Activated CD8-positive, alpha-beta T cell treated with anti-CD3 and anti-CD28 coated beads, Interleukin-2, amount 10 ng/mL, durations not matched to agents 7 days and 5 days (primary cell): ENCODE measurements around the gene ABCB8. TPM values are rescaled to one million over a fixed set of nuclear protein-coding genes. Genes with fewer than 3 reads are reported as not detected.

Experiments used
- ATAC-seq: fragments of 150-1000 bp; cut with Tn5 transposase; one replicate; pipeline ENCODE4 v1.10.0; 2021; ENCODE audit warnings: moderate library complexity
- CTCF ChIA-PET: fragments of 350-600 bp; sonication (Branson Sonifier 250); formaldehyde crosslinking; loops from one replicate; lab custom pipeline; 2021; ENCODE audit warnings: antibody characterized with exemption; lab: Charles Lee
- POLR2A ChIA-PET: fragments of 350-600 bp; sonication (Branson Sonifier 250); formaldehyde crosslinking; loops from one replicate; lab custom pipeline; 2021; ENCODE audit warnings: antibody characterized with exemption; lab: Charles Lee
- DNase-seq: peaks from one replicate; pipeline ENCODE4 v3.0.0-alpha.2; 2020
- H3K27ac Mint-ChIP-seq: one replicate; pipeline ENCODE4 v1.8.0; 2021; ENCODE audit warnings: mild to moderate bottlenecking, mixed read lengths
- H3K27me3 Mint-ChIP-seq: one replicate; pipeline ENCODE4 v1.8.0; 2021; ENCODE audit warnings: low read depth, mixed read lengths
- H3K36me3 Mint-ChIP-seq: one replicate; pipeline ENCODE4 v1.8.0; 2021; ENCODE audit warnings: low read depth, mixed read lengths
- H3K4me1 Mint-ChIP-seq: one replicate; pipeline ENCODE4 v1.8.0; 2021; ENCODE audit warnings: low read depth, mixed read lengths
- H3K4me3 Mint-ChIP-seq: one replicate; pipeline ENCODE4 v1.8.0; 2021; ENCODE audit warnings: mild to moderate bottlenecking, mixed read lengths
- H3K9me3 Mint-ChIP-seq: one replicate; pipeline ENCODE4 v1.8.0; 2022; ENCODE audit warnings: mixed read lengths; ENCODE audit not compliant: insufficient read depth
- total RNA-seq, 2 experiments: library from RNA; stranded (reverse); gene quantifications; one replicate each; pipeline ENCODE4 v1.2.3, GENCODE V29; 2021

ABCB8 gene
- total RNA-seq, 2 experiments from 2014 or later = 48.0 to 49.5 TPM

DNA sequence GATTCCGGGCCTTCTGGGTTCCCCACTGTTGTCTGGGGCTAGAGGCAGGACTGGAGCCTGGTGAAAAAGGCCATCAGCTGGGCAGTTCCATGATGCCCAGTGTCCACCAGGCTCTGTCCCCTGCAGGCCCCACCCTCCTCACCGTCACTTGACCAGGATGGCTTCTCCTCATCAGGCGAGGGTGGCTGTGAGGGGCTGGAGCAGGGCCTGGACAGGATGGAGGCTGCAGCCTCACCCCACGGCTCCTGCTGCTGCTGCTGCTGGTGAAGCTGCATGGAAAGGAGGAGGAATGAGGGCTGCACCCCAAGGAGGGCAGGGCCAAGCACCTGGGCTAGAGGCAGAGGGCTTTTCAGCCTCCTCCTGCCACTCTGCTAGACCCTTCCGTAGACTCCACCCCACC, 12.3 kb upstream of the ABCB8 start:
- H3K4me3 Mint-ChIP-seq = no peak overlapping the region
- CTCF ChIA-PET = interaction anchor here (1.1 kb wide), 1 partner anchor 118 kb away, joined by 4 read pairs; no protein-coding TSS in a partner anchor
- H3K27me3 Mint-ChIP-seq = peaks cover 23% of the 10 kb centered on the region
- H3K9me3 Mint-ChIP-seq = no peaks in the 10 kb centered on the region
- H3K4me1 Mint-ChIP-seq = peaks cover 77% of the 10 kb centered on the region
- DNase-seq = no peak
- POLR2A ChIA-PET = no interaction called here
- H3K36me3 Mint-ChIP-seq = peaks cover 14% of the 10 kb centered on the region
- no peak overlapping the region for H3K27ac Mint-ChIP-seq
- no peak for ATAC-seq

DNA sequence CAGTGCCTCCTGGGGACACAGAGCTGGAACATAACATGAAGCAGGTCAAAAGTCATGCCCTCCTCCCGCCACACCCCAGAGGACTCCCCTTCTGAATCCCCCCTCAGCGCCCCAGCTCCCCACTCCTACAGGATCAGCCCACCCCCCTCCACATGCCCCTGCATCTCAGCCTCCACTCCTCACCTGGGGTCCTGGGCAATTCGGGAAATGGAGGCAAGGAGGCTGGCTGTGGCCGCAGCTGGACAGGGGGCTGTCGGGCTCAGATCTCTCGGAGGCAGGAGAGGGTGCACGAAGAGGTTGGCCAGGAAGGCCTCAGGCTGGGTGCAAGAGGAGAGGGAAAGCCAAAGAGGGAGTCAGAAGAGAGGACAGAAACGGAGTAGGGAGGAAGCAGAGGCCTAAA, 11.7 kb upstream of the ABCB8 start:
- Mint-ChIP-seq H3K27ac (no peak overlapping the region), H3K9me3 (no peaks in the 10 kb centered on the region), H3K27me3 (peaks cover 28% of the 10 kb centered on the region), H3K36me3 (peaks cover 14% of the 10 kb centered on the region), H3K4me1 (peaks cover 74% of the 10 kb centered on the region), H3K4me3 (no peak overlapping the region)
- no peak for ATAC-seq
- POLR2A ChIA-PET = no interaction called here
- DNase-seq = no peak
- CTCF ChIA-PET = interaction anchor here (1.1 to 3.9 kb wide), 5 partner anchors 8 to 118 kb away, joined by 4 to 50 read pairs (median 5); partner anchors contain the start of gene ABCB8

DNA sequence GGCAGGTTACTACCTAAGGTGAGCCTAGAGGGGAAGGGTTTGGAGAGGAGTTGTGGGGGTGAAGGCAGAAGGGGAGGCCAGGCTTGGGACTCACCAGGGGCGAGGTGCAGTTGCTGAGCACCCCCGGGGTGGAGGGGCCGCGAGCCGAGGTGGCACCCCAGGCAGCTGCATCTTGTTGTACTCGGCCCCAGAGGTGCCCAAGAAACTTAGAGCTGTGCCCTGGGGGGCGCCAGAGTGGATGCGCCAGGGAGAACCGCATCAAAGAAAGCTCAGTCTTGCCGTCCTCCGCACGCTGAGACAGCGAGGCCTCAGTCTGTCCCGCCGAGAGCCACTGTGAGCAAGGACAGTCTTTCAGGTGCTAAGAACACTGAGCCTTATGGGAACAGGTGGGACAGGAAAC, 11.3 kb upstream of the ABCB8 start:
- DNase-seq = no peak
- H3K36me3 Mint-ChIP-seq = peaks cover 14% of the 10 kb centered on the region
- H3K27ac Mint-ChIP-seq = peak overlapping the region; percentile 65
- H3K4me1 Mint-ChIP-seq = peaks cover 70% of the 10 kb centered on the region
- no peaks in the 10 kb centered on the region for H3K9me3 Mint-ChIP-seq
- POLR2A ChIA-PET = interaction anchor here (1.2 kb wide), 1 partner anchor 9 kb away, joined by 3 read pairs; no protein-coding TSS in a partner anchor
- H3K27me3 Mint-ChIP-seq = peaks cover 28% of the 10 kb centered on the region
- peak overlapping the region; percentile 69 for H3K4me3 Mint-ChIP-seq
- CTCF ChIA-PET = interaction anchor here (1.1 to 3.9 kb wide), 8 partner anchors 8 to 210 kb away, joined by 3 to 50 read pairs (median 6); partner anchors contain the start of genes ABCB8, ABCF2 and SLC4A2
- ATAC-seq = no peak

DNA sequence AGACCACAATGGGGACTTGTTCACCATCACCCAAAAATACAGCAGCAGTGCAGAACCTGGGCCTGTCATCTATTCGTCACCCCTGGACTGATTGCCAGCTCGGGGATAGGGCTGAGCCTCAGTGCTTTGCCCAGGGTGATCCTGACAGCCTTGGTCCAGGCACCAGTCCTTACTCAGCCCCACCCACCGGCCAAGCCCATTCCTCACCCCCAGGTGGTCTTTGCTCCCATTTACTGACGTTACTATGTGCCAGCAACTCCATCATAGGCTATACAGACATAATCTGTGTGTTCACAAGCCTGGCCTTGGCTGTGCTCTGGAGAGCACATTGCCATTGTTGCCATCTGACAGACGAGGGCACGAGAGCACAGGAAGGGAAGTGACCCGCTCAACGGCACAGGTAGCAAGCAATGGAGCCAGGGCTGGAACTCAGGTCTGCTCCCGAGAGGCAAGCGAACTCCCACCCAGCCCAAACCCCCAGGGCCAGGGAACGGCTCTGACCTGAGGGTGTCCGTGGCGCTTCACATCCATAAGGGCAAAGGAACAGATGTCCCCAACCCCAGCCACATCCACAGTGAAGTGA, 10.8 kb upstream of the ABCB8 start:
- Mint-ChIP-seq H3K27me3 (peaks cover 28% of the 10 kb centered on the region), H3K4me1 (peaks cover 65% of the 10 kb centered on the region), H3K9me3 (no peaks in the 10 kb centered on the region), H3K27ac (peak overlapping the region; percentile 65), H3K36me3 (peaks cover 14% of the 10 kb centered on the region), H3K4me3 (peak overlapping the region; percentile 69)
- ChIA-PET CTCF (interaction anchor here (0.8 to 3.9 kb wide), 16 partner anchors 9 to 209 kb away, joined by 3 to 53 read pairs (median 5); partner anchors contain the start of genes ABCB8, ABCF2, FASTK and NOS3), POLR2A (interaction anchor here (1.2 kb wide), 1 partner anchor 9 kb away, joined by 3 read pairs; no protein-coding TSS in a partner anchor)
- no peak for DNase-seq
- ATAC-seq = no peak

DNA sequence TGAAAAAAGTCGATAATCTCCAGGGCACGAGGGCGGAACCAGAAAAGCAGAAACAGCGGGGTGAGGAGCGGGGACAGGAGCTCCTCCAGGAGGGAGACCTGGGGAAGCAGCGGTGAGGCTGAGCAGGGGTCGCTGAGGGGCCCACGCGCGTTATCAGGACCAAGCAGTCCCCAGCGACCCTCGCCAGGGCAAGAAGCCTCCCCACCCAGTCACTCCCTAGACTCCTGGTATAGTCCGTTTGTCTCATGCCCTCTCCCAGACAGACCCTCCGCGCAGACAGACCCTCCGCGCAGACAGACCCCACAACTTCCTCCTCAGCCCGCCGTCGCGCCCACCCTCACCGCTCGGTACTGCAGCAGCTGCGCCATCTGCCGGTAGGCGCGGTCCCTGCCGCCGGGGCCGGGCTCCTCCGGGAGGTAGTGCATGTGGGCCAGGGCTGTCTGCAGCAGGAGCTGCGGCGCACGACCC, 10.3 kb upstream of the ABCB8 start:
- peaks cover 28% of the 10 kb centered on the region for H3K27me3 Mint-ChIP-seq
- ChIA-PET POLR2A (interaction anchor here (0.5 to 1.7 kb wide), 3 partner anchors 10 to 454 kb away, joined by 3 to 10 read pairs (median 3); partner anchors contain the start of gene ABCB8), CTCF (interaction anchor here (0.6 to 3.9 kb wide), 32 partner anchors 8 to 226 kb away, joined by 3 to 53 read pairs (median 5); partner anchors contain the start of genes ABCB8, ABCF2, FASTK and NOS3)
- ATAC-seq (peak; percentile 62), DNase-seq (peak; percentile 83)
- H3K27ac Mint-ChIP-seq = peak overlapping the region; percentile 65
- H3K4me1 Mint-ChIP-seq = peaks cover 59% of the 10 kb centered on the region
- peaks cover 14% of the 10 kb centered on the region for H3K36me3 Mint-ChIP-seq
- peak overlapping the region; percentile 69 for H3K4me3 Mint-ChIP-seq
- H3K9me3 Mint-ChIP-seq = no peaks in the 10 kb centered on the region

DNA sequence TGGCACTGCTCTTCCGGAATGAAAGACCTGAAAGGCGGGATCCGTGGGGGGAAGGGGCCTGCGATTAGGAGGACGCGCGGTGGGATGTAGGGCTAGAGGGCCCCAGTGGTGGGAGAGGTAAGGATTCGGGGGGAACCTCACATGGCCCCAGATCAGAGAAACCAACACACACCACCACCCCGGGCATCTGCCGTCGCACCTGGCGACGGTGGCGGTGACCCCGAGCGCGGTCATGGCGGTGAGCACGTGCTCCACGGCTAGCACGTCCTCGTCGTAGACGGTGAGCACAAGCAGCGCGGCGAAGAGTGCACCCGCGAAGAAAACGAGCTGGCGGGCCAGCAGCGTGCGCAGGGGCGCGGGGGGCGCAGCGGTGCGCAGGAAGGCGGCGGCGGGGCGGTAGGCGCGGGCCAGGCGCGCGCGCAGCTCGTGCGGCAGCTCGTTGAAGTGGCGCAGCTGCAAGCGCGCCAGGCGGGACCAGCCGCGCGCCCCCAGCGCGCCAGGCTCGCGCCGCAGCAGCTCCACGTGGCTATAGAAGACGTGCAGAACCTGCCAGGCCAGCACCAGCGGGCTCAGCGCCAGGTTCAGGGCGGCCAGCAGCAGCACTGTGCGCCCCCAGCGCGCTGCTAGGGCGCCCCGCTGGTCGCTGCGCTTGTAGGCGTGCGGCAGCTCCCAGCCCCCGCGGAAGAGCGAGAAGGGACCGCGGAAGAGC, 9.7 kb upstream of the ABCB8 start:
- CTCF ChIA-PET = interaction anchor here (0.6 to 3.9 kb wide), 32 partner anchors 8 to 302 kb away, joined by 3 to 53 read pairs (median 4); partner anchors contain the start of genes ABCB8, ABCF2, FASTK and GIMAP1
- Mint-ChIP-seq H3K36me3 (peaks cover 14% of the 10 kb centered on the region), H3K27ac (peak overlapping the region; percentile 65), H3K4me1 (peaks cover 55% of the 10 kb centered on the region), H3K4me3 (peak overlapping the region; percentile 69), H3K9me3 (no peaks in the 10 kb centered on the region), H3K27me3 (peaks cover 28% of the 10 kb centered on the region)
- DNase-seq (peak; percentile 49), ATAC-seq (peak; percentile 19)
- POLR2A ChIA-PET = interaction anchor here (0.5 to 1.7 kb wide), 4 partner anchors 10 to 454 kb away, joined by 3 to 10 read pairs (median 3); partner anchors contain the start of gene ABCB8

DNA sequence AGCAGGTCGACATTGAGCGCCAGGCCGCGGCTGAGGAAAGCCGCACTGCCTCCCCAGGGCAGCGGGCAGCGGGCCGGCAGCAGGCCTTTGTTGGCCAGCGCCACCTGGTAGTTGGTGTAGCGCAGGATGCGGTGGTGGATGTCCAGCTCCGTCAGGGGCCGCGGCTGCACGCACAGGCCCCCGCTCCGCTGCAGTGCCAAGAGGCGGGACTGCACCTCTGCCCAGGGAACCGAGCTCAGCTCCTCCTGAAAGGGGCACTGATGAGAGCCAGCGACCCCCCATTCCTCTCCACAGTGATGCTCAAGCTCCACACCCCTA, 9.2 kb upstream of the ABCB8 start:
- peaks cover 14% of the 10 kb centered on the region for H3K36me3 Mint-ChIP-seq
- peak overlapping the region; percentile 8 for H3K27ac Mint-ChIP-seq
- ChIA-PET CTCF (interaction anchor here (0.8 to 3.9 kb wide), 24 partner anchors 10 to 303 kb away, joined by 3 to 53 read pairs (median 8); partner anchors contain the start of genes ABCB8, ABCF2, FASTK and GIMAP1), POLR2A (interaction anchor here (0.6 to 1.7 kb wide), 3 partner anchors 9 to 88 kb away, joined by 3 to 10 read pairs (median 3); partner anchors contain the start of gene ABCB8)
- ATAC-seq = no peak
- peak overlapping the region; percentile 15 for H3K4me3 Mint-ChIP-seq
- peaks cover 28% of the 10 kb centered on the region for H3K27me3 Mint-ChIP-seq
- peaks cover 50% of the 10 kb centered on the region for H3K4me1 Mint-ChIP-seq
- DNase-seq = no peak
- no peaks in the 10 kb centered on the region for H3K9me3 Mint-ChIP-seq

DNA sequence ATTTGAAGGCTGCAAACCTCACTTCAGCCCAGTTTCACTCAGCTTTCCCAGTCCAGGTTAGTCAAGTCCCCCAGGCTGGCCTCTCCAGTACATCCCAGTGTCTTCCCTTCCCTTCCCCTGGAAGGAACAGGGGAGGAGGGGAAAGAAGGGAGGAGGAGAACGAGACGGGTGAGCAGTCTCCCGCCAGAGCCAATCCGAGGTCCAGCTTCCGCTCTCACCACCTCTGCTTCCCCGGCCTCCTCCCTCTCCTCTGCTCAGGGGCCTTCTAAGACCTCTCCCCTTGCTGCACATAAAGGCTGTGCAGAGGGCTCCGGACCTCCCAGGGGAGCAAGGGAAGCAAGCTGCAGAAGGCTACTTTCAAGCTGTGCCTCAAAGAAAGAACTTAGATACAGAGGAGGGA, 8.0 kb upstream of the ABCB8 start:
- peaks cover 39% of the 10 kb centered on the region for H3K4me1 Mint-ChIP-seq
- H3K27ac Mint-ChIP-seq = no peak overlapping the region
- ATAC-seq (no peak), DNase-seq (no peak)
- ChIA-PET CTCF (interaction anchor here (2.1 to 3.9 kb wide), 4 partner anchors 8 to 60 kb away, joined by 14 to 53 read pairs (median 40); partner anchors contain the start of gene ABCB8), POLR2A (no interaction called here)
- peaks cover 7% of the 10 kb centered on the region for H3K36me3 Mint-ChIP-seq
- H3K9me3 Mint-ChIP-seq = no peaks in the 10 kb centered on the region
- H3K27me3 Mint-ChIP-seq = peaks cover 30% of the 10 kb centered on the region
- no peak overlapping the region for H3K4me3 Mint-ChIP-seq

DNA sequence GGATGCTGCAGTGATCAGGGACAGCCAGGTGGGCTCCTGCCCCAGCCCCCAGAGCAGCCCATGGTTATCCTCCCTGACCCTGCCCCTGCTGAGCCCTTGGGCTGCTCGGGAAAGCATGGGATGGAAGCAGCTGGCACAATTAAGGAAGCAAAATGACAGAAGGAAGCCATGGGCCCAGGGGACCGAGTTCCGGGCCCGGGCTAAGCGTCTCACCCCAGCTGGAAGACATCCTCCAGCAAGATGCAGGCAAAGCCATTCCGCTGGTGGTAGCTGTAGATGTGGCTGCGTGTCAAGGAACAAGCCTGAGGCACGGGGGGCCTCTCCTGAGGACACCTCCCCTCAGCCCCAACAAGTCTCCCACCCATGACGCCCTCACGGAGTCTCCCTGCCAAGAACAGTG, 5.0 kb upstream of the ABCB8 start:
- no peaks in the 10 kb centered on the region for H3K9me3 Mint-ChIP-seq
- ATAC-seq = no peak
- no peak overlapping the region for H3K27ac Mint-ChIP-seq
- POLR2A ChIA-PET = no interaction called here
- H3K4me3 Mint-ChIP-seq = no peak overlapping the region
- peaks cover 26% of the 10 kb centered on the region for H3K27me3 Mint-ChIP-seq
- peaks cover 3% of the 10 kb centered on the region for H3K36me3 Mint-ChIP-seq
- DNase-seq = no peak
- CTCF ChIA-PET = interaction anchor here (2.3 kb wide), 1 partner anchor 14 kb away, joined by 7 read pairs; no protein-coding TSS in a partner anchor
- peaks cover 22% of the 10 kb centered on the region for H3K4me1 Mint-ChIP-seq

DNA sequence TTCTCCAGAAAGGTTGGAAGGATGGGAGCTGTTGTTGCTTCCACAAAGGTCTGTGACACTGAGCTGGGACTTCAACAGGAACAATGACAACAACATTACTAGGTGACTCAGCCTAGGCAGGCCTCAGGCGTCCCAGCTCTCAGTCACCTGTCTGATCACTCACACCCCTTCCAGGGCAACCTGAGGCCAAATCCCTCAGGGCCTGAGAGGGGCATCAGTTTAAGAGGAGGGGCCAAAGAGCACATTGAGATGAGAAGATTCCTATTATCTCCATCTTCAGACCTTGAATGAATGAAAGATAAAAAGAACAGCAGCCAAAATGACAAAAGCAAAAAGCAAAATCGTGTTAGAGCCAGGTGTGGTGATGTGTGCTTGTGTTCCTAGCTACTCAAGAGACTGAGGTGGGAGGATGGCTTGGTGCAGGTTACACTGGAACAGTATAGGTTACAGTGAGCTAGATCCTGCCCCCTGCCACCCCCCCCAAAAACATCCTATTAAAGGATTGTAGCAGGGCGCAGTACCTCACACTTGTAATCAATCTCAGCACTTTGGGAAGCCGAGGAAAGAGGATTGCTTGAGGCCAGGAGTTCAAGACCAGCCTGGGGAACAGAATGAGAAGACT, 3.7 kb upstream of the ABCB8 start, which contains the start of gene ATG9B:
ATG9B (minus strand) TSS at position 60 of the 622 bp plus-strand sequence. CDS start 71 bp downstream, outside the sequence.
- CTCF ChIA-PET = interaction anchor here (2.1 kb wide), 1 partner anchor 17 kb away, joined by 7 read pairs; no protein-coding TSS in a partner anchor
- H3K27ac Mint-ChIP-seq = peak within 1 kb of the TSS; percentile 12

More for the DNA sequence above, 3.7 kb upstream of the ABCB8 start, which contains the start of gene ATG9B:
- no peak for ATAC-seq
- Mint-ChIP-seq H3K9me3 (no peaks in the 10 kb centered on the region), H3K4me1 (peaks cover 19% of the 10 kb centered on the region), H3K36me3 (peaks cover 4% of the 10 kb centered on the region), H3K4me3 (no peak within 1 kb of the TSS), H3K27me3 (peaks cover 18% of the 10 kb centered on the region)
- DNase-seq = no peak
- POLR2A ChIA-PET = no interaction called here
